Activated CD8-positive, alpha-beta memory T cell treated with anti-CD3 and anti-CD28 coated beads, Interleukin-2, amount 50 U/mL, for 4 hours (primary cell): ENCODE measurements around the gene BBS10.
"Not testable (repeated sequence)": the region's sequence is repeated elsewhere in the genome, so short reads cannot be mapped to it uniquely, and the experiment has no call there.

ENCODE experiments used
- DNase-seq: peaks from one replicate; pipeline ENCODE4 v3.0.0-alpha.2; 2020

Gene BBS10

GRCh38 chr12:76348079-76348901, at the start of gene BBS10:
Gene BBS10 (minus strand): TSS chr12:76348415. CDS start chr12:76348358, 57 bp downstream.
- peak; percentile 79 for DNase-seq

- no peak for DNase-seq
These were observed 43.2 kb upstream of the BBS10 start for GRCh38 chr12:76391461-76391860.

- no peak for DNase-seq
These were observed 39.4 kb upstream of the BBS10 start for GRCh38 chr12:76387614-76388013.

GRCh38 chr12:76384560-76384959, 36.3 kb upstream of the BBS10 start:
- DNase-seq: no peak

- DNase-seq: no peak
These were observed 35.8 kb upstream of the BBS10 start for GRCh38 chr12:76383988-76384387.

- DNase-seq: no peak
These were observed 31.0 kb upstream of the BBS10 start for GRCh38 chr12:76379261-76379660.

GRCh38 chr12:76376876-76377275, 28.7 kb upstream of the BBS10 start:
- DNase-seq: not testable (repeated sequence)

- DNase-seq: no peak
These were observed 27.7 kb upstream of the BBS10 start for GRCh38 chr12:76375939-76376338.

GRCh38 chr12:76375470-76375869, 27.3 kb upstream of the BBS10 start:
- DNase-seq: no peak

- no peak for DNase-seq
These were observed 26.3 kb upstream of the BBS10 start for GRCh38 chr12:76374386-76375020.

- DNase-seq: no peak
These were observed 20.0 kb upstream of the BBS10 start for GRCh38 chr12:76368230-76368629.

- DNase-seq: no peak
These were observed 17.9 kb upstream of the BBS10 start for GRCh38 chr12:76366163-76366562.

GRCh38 chr12:76364131-76364530, 15.9 kb upstream of the BBS10 start:
- not testable (repeated sequence) for DNase-seq

- DNase-seq: no peak
These were observed 12.1 kb upstream of the BBS10 start for GRCh38 chr12:76360316-76360715.

- DNase-seq: no peak
These were observed 7.9 kb upstream of the BBS10 start for GRCh38 chr12:76356071-76356470.

- DNase-seq: no peak
These were observed 1.3 kb downstream of the BBS10 start for GRCh38 chr12:76346798-76347420.

- DNase-seq: no peak
These were observed 2.0 kb downstream of the BBS10 start for GRCh38 chr12:76346236-76346635.

GRCh38 chr12:76345569-76345968, 2.6 kb downstream of the BBS10 start:
- DNase-seq: no peak

GRCh38 chr12:76341436-76342030, 6.7 kb downstream of the BBS10 start:
- DNase-seq: no peak

GRCh38 chr12:76340680-76341435, 7.4 kb downstream of the BBS10 start:
- DNase-seq: no peak

- DNase-seq: no peak
These were observed 10.6 kb downstream of the BBS10 start for GRCh38 chr12:76337583-76337982.

GRCh38 chr12:76332606-76333005, 15.6 kb downstream of the BBS10 start:
- DNase-seq: no peak

- no peak for DNase-seq
These were observed 18.6 kb downstream of the BBS10 start for GRCh38 chr12:76329606-76330005.
